WTC11 (cell line): ENCODE results near the gene SNX10. TPM values are rescaled to one million over a fixed set of nuclear protein-coding genes. Genes with fewer than 3 reads are reported as not detected.

Experiments
- ATAC-seq: fragments of 200-7000 bp; cut with Tn5 transposase; 2 replicates; pipeline ENCODE4 v1.10.0; 2021; ENCODE audit warnings: mild to moderate bottlenecking, moderate library complexity
- CTCF ChIA-PET: fragments of 300-600 bp; sonication (Branson Sonifier 250); formaldehyde crosslinking; loops from one replicate; lab custom pipeline; 2021; ENCODE audit warnings: antibody characterized with exemption; lab: Charles Lee
- POLR2A ChIA-PET: fragments of 350-600 bp; sonication (Branson Sonifier 250); formaldehyde crosslinking; loops from one replicate; lab custom pipeline; 2021; ENCODE audit warnings: antibody characterized with exemption; lab: Charles Lee
- DNase-seq: peaks from one replicate; pipeline ENCODE4 v3.0.0; 2021; ENCODE audit warnings: low spot score
- H3K27ac Mint-ChIP-seq: 2 replicates; pipeline ENCODE4 v1.8.0; 2021; ENCODE audit warnings: mixed read lengths
- H3K27me3 Mint-ChIP-seq: 2 replicates; pipeline ENCODE4 v1.8.0; 2021; ENCODE audit warnings: low read depth, mild to moderate bottlenecking, moderate library complexity, mixed read lengths
- H3K36me3 Mint-ChIP-seq: 2 replicates; pipeline ENCODE4 v1.8.0; 2021; ENCODE audit warnings: mixed read lengths
- H3K4me1 Mint-ChIP-seq: 2 replicates; pipeline ENCODE4 v1.8.0; 2022; ENCODE audit warnings: mixed read lengths
- H3K4me3 Mint-ChIP-seq: 2 replicates; pipeline ENCODE4 v1.8.0; 2021; ENCODE audit warnings: mild to moderate bottlenecking, moderate library complexity, mixed read lengths
- H3K9me3 Mint-ChIP-seq: 2 replicates; pipeline ENCODE4 v1.8.0; 2021; ENCODE audit warnings: mixed read lengths
- ELF4 ChIP-seq: sonication (generic); formaldehyde crosslinking; IDR thresholded peaks from 2 replicates; pipeline ENCODE4 v1.8.1; 2022; ENCODE audit warnings: low read depth, mild to moderate bottlenecking, moderate library complexity, missing genetic modification reagents
- EMX1 ChIP-seq: fragments of 250-450 bp; sonication (Bioruptor Pico); IDR thresholded peaks from 2 replicates; pipeline ENCODE4 v1.8.0; 2021; ENCODE audit warnings: mild to moderate bottlenecking
- FOXK1 ChIP-seq: sonication (generic); formaldehyde crosslinking; IDR thresholded peaks from 2 replicates; pipeline ENCODE4 v1.8.0; 2022; ENCODE audit warnings: mild to moderate bottlenecking, moderate library complexity, missing genetic modification reagents
- JUN ChIP-seq: sonication (generic); formaldehyde crosslinking; IDR thresholded peaks from 2 replicates; pipeline ENCODE4 v1.8.0; 2023; ENCODE audit warnings: mild to moderate bottlenecking, missing genetic modification reagents
- SMAD3 ChIP-seq: sonication (generic); formaldehyde crosslinking; IDR thresholded peaks from 2 replicates; pipeline ENCODE4 v1.8.0; 2022; ENCODE audit warnings: missing genetic modification reagents, mild to moderate bottlenecking, borderline replicate concordance
- SMAD4 ChIP-seq: sonication (generic); formaldehyde crosslinking; IDR thresholded peaks from 2 replicates; pipeline ENCODE4 v1.8.0; 2022; ENCODE audit warnings: mild to moderate bottlenecking, missing genetic modification reagents
- SP1 ChIP-seq: sonication (generic); formaldehyde crosslinking; conservative IDR thresholded peaks from 2 replicates; pipeline ENCODE4 v1.8.1; 2022; ENCODE audit warnings: missing genetic modification reagents
- TEAD4 ChIP-seq: sonication (generic); formaldehyde crosslinking; IDR thresholded peaks from 2 replicates; pipeline ENCODE4 v1.8.0; 2022; ENCODE audit warnings: mild to moderate bottlenecking, missing genetic modification reagents
- ZNF121 ChIP-seq: sonication (generic); formaldehyde crosslinking; IDR thresholded peaks from 2 replicates; pipeline ENCODE4 v1.8.0; 2023; ENCODE audit warnings: missing genetic modification reagents
- ZNF138 ChIP-seq: sonication (generic); formaldehyde crosslinking; conservative IDR thresholded peaks from 2 replicates; pipeline ENCODE4 v1.8.1; 2022; ENCODE audit warnings: mild to moderate bottlenecking, moderate library complexity, missing genetic modification reagents
- ZNF232 ChIP-seq: sonication (generic); formaldehyde crosslinking; IDR thresholded peaks from 2 replicates; pipeline ENCODE4 v1.8.0; 2022; ENCODE audit warnings: mild to moderate bottlenecking, missing genetic modification reagents
- total RNA-seq: library from RNA; stranded (reverse); gene quantifications from 3 replicates; pipeline ENCODE4 v1.2.3, GENCODE V29; 2021
- TF ChIP-seq, protein P1 (sequence below): fragments of 250-450 bp; sonication (Bioruptor Pico); IDR thresholded peaks from 2 replicates; pipeline ENCODE4 v1.9.0; 2021; ENCODE audit warnings: mild to moderate bottlenecking, borderline replicate concordance
- TF ChIP-seq, protein P2 (sequence below): sonication (generic); formaldehyde crosslinking; IDR thresholded peaks from 2 replicates; pipeline ENCODE4 v1.8.0; 2022; ENCODE audit warnings: mild to moderate bottlenecking, missing genetic modification reagents
- TF ChIP-seq, protein P3 (sequence below): sonication (generic); formaldehyde crosslinking; IDR thresholded peaks from 2 replicates; pipeline ENCODE4 v1.8.1; 2023; ENCODE audit warnings: mild to moderate bottlenecking, missing genetic modification reagents
- TF ChIP-seq, protein P4 (sequence below): sonication (generic); formaldehyde crosslinking; IDR thresholded peaks from 2 replicates; pipeline ENCODE4 v1.8.0; 2022; ENCODE audit warnings: missing genetic modification reagents

The SNX10 gene
- total RNA-seq, 1 experiment from 2014 or later = 10.8 TPM

DNA sequence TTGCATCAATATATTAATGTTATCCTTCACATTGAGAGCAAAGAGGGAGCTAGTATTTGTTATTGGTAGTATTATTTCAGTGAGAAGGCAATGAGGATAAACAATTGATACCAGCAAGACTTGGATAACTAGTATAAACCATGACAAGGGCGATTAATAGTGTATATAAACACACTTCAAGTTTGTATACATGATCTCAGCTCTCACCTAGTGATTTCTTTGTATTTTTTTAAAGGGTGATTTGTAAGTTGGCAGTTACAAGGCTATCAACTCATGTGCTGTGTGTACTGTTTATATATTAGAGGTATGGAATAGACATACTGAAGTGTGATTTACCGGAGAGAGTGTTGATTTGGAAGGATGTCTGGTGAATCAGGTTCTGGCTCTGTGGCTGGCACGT, 88.0 kb downstream of the SNX10 start (continued):
- TF ChIP-seq ELF4 (no peak), EMX1 (CRISPR knock-in tag) (no peak), ZNF121 (no peak), TEAD4 (CRISPR knock-in tag) (no peak)

DNA sequence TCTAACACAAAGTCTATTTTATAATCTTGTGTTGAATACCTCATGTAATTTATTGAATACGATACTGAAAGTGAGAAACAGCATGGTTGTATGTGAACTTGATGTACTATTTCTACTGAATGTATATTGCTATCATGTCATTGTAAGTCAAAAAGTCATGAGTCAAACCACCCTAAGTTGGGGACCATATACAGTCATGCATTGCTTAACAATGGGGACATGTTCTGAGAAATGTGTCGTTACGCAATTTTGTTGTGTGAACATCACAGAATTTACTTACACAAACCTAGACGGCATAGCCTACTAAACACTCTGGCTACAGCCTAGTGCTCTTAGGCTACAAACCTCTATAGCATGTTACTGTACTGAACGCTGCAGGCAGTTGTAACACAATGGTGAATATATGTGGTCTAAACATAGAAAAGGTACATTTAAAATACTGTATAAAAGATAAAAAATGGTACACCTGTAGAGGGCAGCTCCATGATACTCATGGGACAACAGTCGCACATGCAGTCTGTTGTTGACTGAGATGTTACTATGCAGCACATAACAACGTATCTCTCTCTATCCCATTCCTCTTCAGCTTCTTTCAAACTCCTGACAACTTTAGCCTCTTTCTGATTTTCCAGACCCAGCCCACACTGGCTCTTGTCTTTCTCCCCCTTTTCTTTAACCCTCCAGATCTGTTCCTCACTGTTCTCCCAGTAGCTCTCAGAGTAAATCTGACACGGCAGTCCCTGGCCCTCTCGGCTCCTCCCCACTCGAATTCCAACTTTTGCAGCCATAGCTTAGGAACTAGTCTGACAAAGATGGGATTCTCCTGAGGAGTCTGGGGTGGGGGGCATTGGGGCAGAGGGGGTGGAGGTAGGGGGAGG, 90.1 kb downstream of the SNX10 start:
- no peak overlapping the region for H3K4me3 Mint-ChIP-seq
- no peaks in the 10 kb centered on the region for H3K36me3 Mint-ChIP-seq
- ATAC-seq = no peak
- DNase-seq = no peak
- H3K4me1 Mint-ChIP-seq = peaks cover 13% of the 10 kb centered on the region
- TF ChIP-seq JUN (CRISPR knock-in tag) (no peak), SMAD3 (CRISPR knock-in tag) (no peak), ZNF121 (no peak), SP1 (CRISPR knock-in tag) (no peak), SMAD4 (CRISPR knock-in tag) (no peak), FOXK1 (CRISPR knock-in tag) (no peak), ZNF232 (CRISPR knock-in tag) (no peak), ZNF138 (no peak)
- TF ChIP-seq, protein P1, sequence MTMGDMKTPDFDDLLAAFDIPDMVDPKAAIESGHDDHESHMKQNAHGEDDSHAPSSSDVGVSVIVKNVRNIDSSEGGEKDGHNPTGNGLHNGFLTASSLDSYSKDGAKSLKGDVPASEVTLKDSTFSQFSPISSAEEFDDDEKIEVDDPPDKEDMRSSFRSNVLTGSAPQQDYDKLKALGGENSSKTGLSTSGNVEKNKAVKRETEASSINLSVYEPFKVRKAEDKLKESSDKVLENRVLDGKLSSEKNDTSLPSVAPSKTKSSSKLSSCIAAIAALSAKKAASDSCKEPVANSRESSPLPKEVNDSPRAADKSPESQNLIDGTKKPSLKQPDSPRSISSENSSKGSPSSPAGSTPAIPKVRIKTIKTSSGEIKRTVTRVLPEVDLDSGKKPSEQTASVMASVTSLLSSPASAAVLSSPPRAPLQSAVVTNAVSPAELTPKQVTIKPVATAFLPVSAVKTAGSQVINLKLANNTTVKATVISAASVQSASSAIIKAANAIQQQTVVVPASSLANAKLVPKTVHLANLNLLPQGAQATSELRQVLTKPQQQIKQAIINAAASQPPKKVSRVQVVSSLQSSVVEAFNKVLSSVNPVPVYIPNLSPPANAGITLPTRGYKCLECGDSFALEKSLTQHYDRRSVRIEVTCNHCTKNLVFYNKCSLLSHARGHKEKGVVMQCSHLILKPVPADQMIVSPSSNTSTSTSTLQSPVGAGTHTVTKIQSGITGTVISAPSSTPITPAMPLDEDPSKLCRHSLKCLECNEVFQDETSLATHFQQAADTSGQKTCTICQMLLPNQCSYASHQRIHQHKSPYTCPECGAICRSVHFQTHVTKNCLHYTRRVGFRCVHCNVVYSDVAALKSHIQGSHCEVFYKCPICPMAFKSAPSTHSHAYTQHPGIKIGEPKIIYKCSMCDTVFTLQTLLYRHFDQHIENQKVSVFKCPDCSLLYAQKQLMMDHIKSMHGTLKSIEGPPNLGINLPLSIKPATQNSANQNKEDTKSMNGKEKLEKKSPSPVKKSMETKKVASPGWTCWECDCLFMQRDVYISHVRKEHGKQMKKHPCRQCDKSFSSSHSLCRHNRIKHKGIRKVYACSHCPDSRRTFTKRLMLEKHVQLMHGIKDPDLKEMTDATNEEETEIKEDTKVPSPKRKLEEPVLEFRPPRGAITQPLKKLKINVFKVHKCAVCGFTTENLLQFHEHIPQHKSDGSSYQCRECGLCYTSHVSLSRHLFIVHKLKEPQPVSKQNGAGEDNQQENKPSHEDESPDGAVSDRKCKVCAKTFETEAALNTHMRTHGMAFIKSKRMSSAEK (CRISPR knock-in tag) = no peak
- TF ChIP-seq, protein P2, sequence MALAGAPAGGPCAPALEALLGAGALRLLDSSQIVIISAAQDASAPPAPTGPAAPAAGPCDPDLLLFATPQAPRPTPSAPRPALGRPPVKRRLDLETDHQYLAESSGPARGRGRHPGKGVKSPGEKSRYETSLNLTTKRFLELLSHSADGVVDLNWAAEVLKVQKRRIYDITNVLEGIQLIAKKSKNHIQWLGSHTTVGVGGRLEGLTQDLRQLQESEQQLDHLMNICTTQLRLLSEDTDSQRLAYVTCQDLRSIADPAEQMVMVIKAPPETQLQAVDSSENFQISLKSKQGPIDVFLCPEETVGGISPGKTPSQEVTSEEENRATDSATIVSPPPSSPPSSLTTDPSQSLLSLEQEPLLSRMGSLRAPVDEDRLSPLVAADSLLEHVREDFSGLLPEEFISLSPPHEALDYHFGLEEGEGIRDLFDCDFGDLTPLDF (CRISPR knock-in tag) = no peak
- TF ChIP-seq, protein P3, sequence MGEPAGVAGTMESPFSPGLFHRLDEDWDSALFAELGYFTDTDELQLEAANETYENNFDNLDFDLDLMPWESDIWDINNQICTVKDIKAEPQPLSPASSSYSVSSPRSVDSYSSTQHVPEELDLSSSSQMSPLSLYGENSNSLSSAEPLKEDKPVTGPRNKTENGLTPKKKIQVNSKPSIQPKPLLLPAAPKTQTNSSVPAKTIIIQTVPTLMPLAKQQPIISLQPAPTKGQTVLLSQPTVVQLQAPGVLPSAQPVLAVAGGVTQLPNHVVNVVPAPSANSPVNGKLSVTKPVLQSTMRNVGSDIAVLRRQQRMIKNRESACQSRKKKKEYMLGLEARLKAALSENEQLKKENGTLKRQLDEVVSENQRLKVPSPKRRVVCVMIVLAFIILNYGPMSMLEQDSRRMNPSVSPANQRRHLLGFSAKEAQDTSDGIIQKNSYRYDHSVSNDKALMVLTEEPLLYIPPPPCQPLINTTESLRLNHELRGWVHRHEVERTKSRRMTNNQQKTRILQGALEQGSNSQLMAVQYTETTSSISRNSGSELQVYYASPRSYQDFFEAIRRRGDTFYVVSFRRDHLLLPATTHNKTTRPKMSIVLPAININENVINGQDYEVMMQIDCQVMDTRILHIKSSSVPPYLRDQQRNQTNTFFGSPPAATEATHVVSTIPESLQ (CRISPR knock-in tag) = no peak
- TF ChIP-seq, protein P4, sequence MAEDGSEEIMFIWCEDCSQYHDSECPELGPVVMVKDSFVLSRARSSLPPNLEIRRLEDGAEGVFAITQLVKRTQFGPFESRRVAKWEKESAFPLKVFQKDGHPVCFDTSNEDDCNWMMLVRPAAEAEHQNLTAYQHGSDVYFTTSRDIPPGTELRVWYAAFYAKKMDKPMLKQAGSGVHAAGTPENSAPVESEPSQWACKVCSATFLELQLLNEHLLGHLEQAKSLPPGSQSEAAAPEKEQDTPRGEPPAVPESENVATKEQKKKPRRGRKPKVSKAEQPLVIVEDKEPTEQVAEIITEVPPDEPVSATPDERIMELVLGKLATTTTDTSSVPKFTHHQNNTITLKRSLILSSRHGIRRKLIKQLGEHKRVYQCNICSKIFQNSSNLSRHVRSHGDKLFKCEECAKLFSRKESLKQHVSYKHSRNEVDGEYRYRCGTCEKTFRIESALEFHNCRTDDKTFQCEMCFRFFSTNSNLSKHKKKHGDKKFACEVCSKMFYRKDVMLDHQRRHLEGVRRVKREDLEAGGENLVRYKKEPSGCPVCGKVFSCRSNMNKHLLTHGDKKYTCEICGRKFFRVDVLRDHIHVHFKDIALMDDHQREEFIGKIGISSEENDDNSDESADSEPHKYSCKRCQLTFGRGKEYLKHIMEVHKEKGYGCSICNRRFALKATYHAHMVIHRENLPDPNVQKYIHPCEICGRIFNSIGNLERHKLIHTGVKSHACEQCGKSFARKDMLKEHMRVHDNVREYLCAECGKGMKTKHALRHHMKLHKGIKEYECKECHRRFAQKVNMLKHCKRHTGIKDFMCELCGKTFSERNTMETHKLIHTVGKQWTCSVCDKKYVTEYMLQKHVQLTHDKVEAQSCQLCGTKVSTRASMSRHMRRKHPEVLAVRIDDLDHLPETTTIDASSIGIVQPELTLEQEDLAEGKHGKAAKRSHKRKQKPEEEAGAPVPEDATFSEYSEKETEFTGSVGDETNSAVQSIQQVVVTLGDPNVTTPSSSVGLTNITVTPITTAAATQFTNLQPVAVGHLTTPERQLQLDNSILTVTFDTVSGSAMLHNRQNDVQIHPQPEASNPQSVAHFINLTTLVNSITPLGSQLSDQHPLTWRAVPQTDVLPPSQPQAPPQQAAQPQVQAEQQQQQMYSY (CRISPR knock-in tag) = no peak
- H3K27ac Mint-ChIP-seq = no peak overlapping the region
- POLR2A ChIA-PET = no interaction called here
- CTCF ChIA-PET = interaction anchor here (0.9 to 1.2 kb wide), 4 partner anchors 12 to 286 kb away, joined by 3 to 6 read pairs (median 3); no protein-coding TSS in a partner anchor
- H3K9me3 Mint-ChIP-seq = no peaks in the 10 kb centered on the region
- H3K27me3 Mint-ChIP-seq = no peaks in the 10 kb centered on the region; the same call in 1 of the 2 replicates
